ENCODE data around the gene HTR3B. TPM values are rescaled to one million over a fixed set of nuclear protein-coding genes. Genes with fewer than 3 reads are reported as not detected.

The HTR3B gene
- total and polyA plus RNA-seq, 10 of the 15 experiments (the other 5 are each of a cell fraction or from before 2014, with no cell fraction given), result not detected

DNA sequence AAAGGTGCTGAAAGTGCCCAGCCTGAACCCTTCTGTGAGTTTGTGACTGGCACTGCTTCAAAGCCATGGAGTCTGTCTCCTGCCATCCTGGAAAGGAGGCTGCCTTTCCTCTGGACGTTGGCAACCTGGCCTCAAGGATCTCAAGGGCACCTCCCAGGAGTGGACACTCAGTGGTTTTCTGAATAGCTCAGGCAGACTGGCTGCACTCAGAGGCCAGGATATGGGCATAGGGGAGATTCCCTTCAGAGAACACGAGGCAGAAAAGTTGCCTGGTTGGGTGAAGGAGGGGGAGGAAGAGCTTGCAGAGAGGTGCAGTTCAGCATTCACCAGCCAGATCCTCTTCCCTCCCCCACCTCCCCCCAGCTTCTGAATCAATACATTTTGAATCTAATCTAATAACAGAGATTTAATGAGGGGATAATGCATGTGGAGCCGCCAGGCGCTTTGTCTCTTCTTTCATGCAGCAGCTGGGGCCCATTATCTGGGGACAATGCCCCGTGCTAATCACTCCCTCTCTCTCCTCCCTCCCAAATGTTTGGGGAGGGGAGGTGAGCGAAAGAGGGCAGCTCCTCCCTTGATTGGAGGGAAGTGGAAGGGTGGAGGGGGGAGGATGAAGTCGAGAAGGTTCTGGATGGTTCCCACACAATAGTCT, 88.0 kb downstream of the HTR3B start:
- FAIRE-seq (no peak), ATAC-seq (no peak), DNase-seq (ENCODE audit: low read depth, low spot score) (no peak)
- no peaks in the 10 kb centered on the region for H3K9me3 ChIP-seq (replicated peaks; ENCODE audit: control insufficient read depth, insufficient read depth, low read length)
- CTCF ChIA-PET, result interaction anchor here (0.8 to 7.4 kb wide), 5 partner anchors 9 to 271 kb away, joined by 3 to 83 read pairs (median 3); partner anchors contain the start of gene HTR3A
- no peaks in the 10 kb centered on the region for H3K4me1 ChIP-seq (ENCODE audit: control insufficient read depth, insufficient read depth, low read length)
- H4K20me1 ChIP-seq (ENCODE audit: control insufficient read depth, insufficient read depth), result no peaks in the 10 kb centered on the region
- no peak overlapping the region for H3K27ac ChIP-seq (ENCODE audit: control insufficient read depth, insufficient read depth)
- H3K79me2 ChIP-seq (ENCODE audit: control insufficient read depth, insufficient read depth, low read length), result no peaks in the 10 kb centered on the region
- H2AFZ ChIP-seq (ENCODE audit: control insufficient read depth, low read depth, low read length), result no peak overlapping the region
- H3K4me2 ChIP-seq (ENCODE audit: control insufficient read depth, insufficient read depth), result no peak overlapping the region
- in situ Hi-C loops (cut with MboI) (loop anchor here (5.0 kb wide), 1 partner anchor 270 kb away; no protein-coding TSS in a partner anchor), intact Hi-C loops (cut with micrococcal nuclease; ENCODE audit: unreplicated experiment) (no loop called here)
- no peak overlapping the region for H3K9ac ChIP-seq (ENCODE audit: control insufficient read depth, insufficient read depth, low read length)
- H3K27me3 ChIP-seq (replicated peaks in 1 of 2; ENCODE audit: control insufficient read depth in 2 of 2, insufficient read depth in 2 of 2, low read length in 1 of 2), result no peaks in the 10 kb centered on the region
- SMC1A ChIA-PET (ENCODE audit: uncharacterized antibody, unreplicated experiment), result interaction anchor here (0.6 kb wide), 1 partner anchor 42 kb away, joined by 3 read pairs; no protein-coding TSS in a partner anchor
- H3K4me3 ChIP-seq, result no peak overlapping the region
- POLR2A ChIA-PET, result no interaction called here
- no TSS peak for BruUV-seq (replicated peaks)
- RAD21 ChIA-PET (ENCODE audit: unreplicated experiment), result interaction anchor here (3.7 kb wide), 1 partner anchor 268 kb away, joined by 16 read pairs; no protein-coding TSS in a partner anchor
- no peaks in the 10 kb centered on the region for H3K36me3 ChIP-seq (ENCODE audit: control insufficient read depth in 2 of 2, insufficient read depth in 2 of 2, low read length in 1 of 2)
- WGBS (ENCODE audit: insufficient coverage, insufficient replicate concordance, low lambda C conversion rate, missing lambda C conversion rate), result 21% methylated on average over 7 of the region's 7 CpGs
- no peak for TF ChIP-seq ZBTB40 (IDR thresholded peaks at IDR 0.05; ENCODE audit: borderline replicate concordance)
- TF ChIP-seq RAD51 (IDR thresholded peaks at IDR 0.05), result no peak
- no peak for TF ChIP-seq MEF2B (IDR thresholded peaks at IDR 0.05; ENCODE audit: partially characterized antibody, poor library complexity, severe bottlenecking)
- TF ChIP-seq MYC (IDR thresholded peaks at IDR 0.05; ENCODE audit: insufficient read depth, insufficient read length, insufficient replicate concordance, low read length, severe bottlenecking), result no peak
- no peak for TF ChIP-seq PAX8 (IDR thresholded peaks at IDR 0.05)
- TF ChIP-seq ZNF622 (IDR thresholded peaks at IDR 0.05), result no peak
- TF ChIP-seq SMAD5 (IDR thresholded peaks at IDR 0.05; ENCODE audit: low read depth), result no peak
- no peak for TF ChIP-seq ETV6 (conservative IDR thresholded peaks at IDR 0.05 in 1 of 2, IDR thresholded peaks at IDR 0.05 in 1 of 2; ENCODE audit: borderline replicate concordance in 1 of 2, low read depth in 1 of 2)
- TF ChIP-seq MTA2 (IDR thresholded peaks at IDR 0.05; ENCODE audit: low read depth), result no peak
- no peak for TF ChIP-seq TCF3 (IDR thresholded peaks at IDR 0.05; ENCODE audit: borderline replicate concordance, insufficient read depth, low read depth, low read length)
- no peak for TF ChIP-seq FOXM1 (IDR thresholded peaks at IDR 0.05; ENCODE audit: low read depth, low read length)
- TF ChIP-seq GABPA (IDR thresholded peaks at IDR 0.05; ENCODE audit: low read depth), result no peak
- TF ChIP-seq, protein P1, sequence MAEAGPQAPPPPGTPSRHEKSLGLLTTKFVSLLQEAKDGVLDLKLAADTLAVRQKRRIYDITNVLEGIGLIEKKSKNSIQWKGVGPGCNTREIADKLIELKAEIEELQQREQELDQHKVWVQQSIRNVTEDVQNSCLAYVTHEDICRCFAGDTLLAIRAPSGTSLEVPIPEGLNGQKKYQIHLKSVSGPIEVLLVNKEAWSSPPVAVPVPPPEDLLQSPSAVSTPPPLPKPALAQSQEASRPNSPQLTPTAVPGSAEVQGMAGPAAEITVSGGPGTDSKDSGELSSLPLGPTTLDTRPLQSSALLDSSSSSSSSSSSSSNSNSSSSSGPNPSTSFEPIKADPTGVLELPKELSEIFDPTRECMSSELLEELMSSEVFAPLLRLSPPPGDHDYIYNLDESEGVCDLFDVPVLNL (IDR thresholded peaks at IDR 0.05; ENCODE audit: low read depth, low read length), result no peak
- TF ChIP-seq NKRF (conservative IDR thresholded peaks at IDR 0.05), result no peak
- no peak for TF ChIP-seq CREM (IDR thresholded peaks at IDR 0.05; ENCODE audit: low read depth)

All from GM12878 (cell line).